ENCODE measurements around the gene RYR2.

The RYR2 gene

DNA sequence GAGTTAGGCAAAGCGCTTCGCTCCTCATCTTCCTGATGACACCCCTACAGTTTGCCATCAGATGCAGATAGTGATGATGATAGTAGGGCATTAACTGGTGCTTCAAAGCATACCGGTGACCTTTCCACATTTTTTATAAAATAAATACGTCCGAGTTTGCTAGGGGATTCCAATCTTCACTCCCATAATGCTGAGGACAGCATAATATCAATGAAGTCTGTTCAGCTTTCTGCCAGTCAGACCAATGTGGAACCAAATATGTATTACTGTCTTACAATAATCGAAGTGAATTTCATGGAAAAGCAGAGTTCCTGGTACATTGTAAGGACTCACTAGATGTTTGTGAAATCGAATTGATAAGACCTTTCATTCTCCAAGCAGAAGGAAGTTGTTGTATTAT is 258.7 kb downstream of the RYR2 start:
- no peak for DNase-seq (ENCODE audit: low spot score)
- no peak for TF ChIP-seq CTCF (IDR thresholded peaks at IDR 0.05; ENCODE audit: extremely low read depth, missing control alignments)

DNA sequence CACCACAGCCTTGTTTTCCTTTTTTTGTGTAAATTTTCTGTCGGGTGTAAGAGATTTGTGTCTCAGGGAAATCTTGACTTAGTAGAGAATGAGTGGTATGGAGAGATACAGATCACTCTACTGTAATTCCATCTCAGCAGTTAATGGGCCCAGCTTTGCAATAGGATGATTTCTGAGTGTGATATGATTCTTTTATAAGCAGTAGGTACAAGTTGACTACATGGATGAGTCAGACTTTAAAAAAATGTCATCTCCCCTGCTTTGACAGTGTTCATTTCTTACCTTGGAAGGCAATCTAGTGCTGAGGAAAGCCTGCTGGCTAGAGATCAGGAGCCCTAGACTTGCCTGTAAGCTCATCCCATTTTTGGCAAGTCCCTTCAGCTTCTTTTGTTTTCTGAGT is 261.9 kb downstream of the RYR2 start:
- TF ChIP-seq CTCF (IDR thresholded peaks at IDR 0.05; ENCODE audit: extremely low read depth, missing control alignments): no peak
- DNase-seq (ENCODE audit: low spot score): no peak

GRCh38 chr1:237306726-237307125 is 264.7 kb downstream of the RYR2 start:
- no peak for TF ChIP-seq CTCF (IDR thresholded peaks at IDR 0.05; ENCODE audit: extremely low read depth, missing control alignments)
- DNase-seq (ENCODE audit: low spot score): no peak

- no peak for DNase-seq (ENCODE audit: low spot score)
- no peak for TF ChIP-seq CTCF (IDR thresholded peaks at IDR 0.05; ENCODE audit: extremely low read depth, missing control alignments)
Measured at GRCh38 chr1:237309595-237310118, 267.7 kb downstream of the RYR2 start.

DNA sequence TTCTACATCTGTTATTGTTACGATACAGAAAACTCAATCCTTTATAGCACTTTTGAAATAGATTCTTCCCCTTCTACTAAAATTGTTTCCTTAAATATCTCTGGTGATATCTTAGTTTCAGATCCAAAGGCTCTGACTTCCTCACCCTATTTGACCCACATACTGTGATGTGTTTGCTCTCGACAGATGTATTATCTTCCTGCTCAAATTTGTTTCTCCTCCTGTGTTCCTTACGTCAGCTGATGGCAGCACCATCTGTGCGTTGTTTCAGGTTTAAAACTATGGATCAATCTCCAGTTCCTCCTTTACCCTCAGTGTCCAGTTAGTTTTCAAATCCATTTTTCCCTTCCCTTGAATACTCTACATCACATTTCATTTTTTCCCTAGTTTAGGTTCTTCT is 274.4 kb downstream of the RYR2 start:
- no peak for TF ChIP-seq CTCF (IDR thresholded peaks at IDR 0.05; ENCODE audit: extremely low read depth, missing control alignments)
- no peak for DNase-seq (ENCODE audit: low spot score)

DNA sequence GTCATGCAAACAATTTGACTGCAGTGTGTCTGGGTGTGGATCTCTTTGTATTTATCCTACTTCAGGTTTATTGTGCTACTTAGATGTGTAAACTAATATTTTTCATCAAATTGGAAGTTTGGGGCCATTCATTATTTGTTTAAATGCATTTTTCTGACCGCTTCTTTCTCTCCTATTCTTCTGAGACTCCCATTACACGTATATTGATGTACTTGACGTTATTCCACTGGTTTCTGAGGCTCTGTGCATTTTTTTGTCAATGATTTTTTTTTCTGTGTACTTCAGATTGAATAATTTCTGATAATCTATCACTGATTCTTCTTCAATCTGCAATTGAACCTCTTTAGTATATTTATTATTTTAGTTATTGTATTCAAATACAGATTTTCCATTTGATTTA is 276.8 kb downstream of the RYR2 start:
- no peak for DNase-seq (ENCODE audit: low spot score)
- no peak for TF ChIP-seq CTCF (IDR thresholded peaks at IDR 0.05; ENCODE audit: extremely low read depth, missing control alignments)

DNA sequence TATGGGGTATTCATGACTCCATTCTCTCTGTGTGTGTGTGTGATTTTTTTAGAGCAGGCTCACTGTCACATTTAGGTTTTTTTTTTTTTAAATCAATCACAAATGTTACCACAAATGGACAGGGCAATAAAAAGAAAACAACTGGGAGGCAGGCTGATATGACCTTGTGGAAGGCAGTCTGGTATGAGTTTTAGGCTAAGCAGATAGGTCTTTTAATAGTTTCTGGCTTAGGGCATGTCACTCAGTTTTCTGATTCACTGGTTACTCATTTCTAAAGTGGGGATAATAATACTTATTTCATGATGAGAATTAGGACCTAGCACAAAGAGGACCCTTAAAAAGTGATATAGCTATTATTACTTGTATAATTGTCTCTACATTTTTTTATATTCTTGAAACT is 278.9 kb downstream of the RYR2 start:
- no peak for TF ChIP-seq CTCF (IDR thresholded peaks at IDR 0.05; ENCODE audit: extremely low read depth, missing control alignments)

More for the DNA sequence above, 278.9 kb downstream of the RYR2 start:
- no peak for DNase-seq (ENCODE audit: low spot score)
